GM18873 (cell line): ENCODE results near the gene PCLO.
"Not testable (repeated sequence)": the region's sequence is repeated elsewhere in the genome, so short reads cannot be mapped to it uniquely, and the experiment has no call there.

Experiments
- ATAC-seq: cut with Tn5 transposase; IDR thresholded peaks from one replicate; pipeline ENCODE4 v1.9.1; 2021; ENCODE audit warnings: mild to moderate bottlenecking, moderate library complexity, moderate number of reproducible peaks; ENCODE audit not compliant: unreplicated experiment, low FRiP score

Gene PCLO

GRCh38 chr7:83143107-83143506 is 19.6 kb downstream of the PCLO start:
- no peak for ATAC-seq

- no peak for ATAC-seq
Observed at GRCh38 chr7:83142365-83142764, 20.3 kb downstream of the PCLO start.

GRCh38 chr7:83141927-83142326 is 20.8 kb downstream of the PCLO start:
- ATAC-seq = no peak

GRCh38 chr7:83130623-83131545 is 31.8 kb downstream of the PCLO start:
- ATAC-seq = no peak

GRCh38 chr7:83130191-83130590 is 32.5 kb downstream of the PCLO start:
- no peak for ATAC-seq

GRCh38 chr7:83119494-83119893 is 43.2 kb downstream of the PCLO start:
- no peak for ATAC-seq

GRCh38 chr7:83119026-83119382 is 43.7 kb downstream of the PCLO start:
- no peak for ATAC-seq

GRCh38 chr7:83118347-83119025 is 44.2 kb downstream of the PCLO start:
- ATAC-seq = no peak

GRCh38 chr7:83117466-83117865 is 45.2 kb downstream of the PCLO start:
- ATAC-seq = no peak

GRCh38 chr7:83111391-83111790 is 51.3 kb downstream of the PCLO start:
- no peak for ATAC-seq

GRCh38 chr7:83109352-83109751 is 53.3 kb downstream of the PCLO start:
- no peak for ATAC-seq

- no peak for ATAC-seq
Observed at GRCh38 chr7:83105948-83106347, 56.7 kb downstream of the PCLO start.

- no peak for ATAC-seq
Observed at GRCh38 chr7:83105063-83105462, 57.6 kb downstream of the PCLO start.

GRCh38 chr7:83101530-83101929 is 61.2 kb downstream of the PCLO start:
- ATAC-seq = no peak

- no peak for ATAC-seq
Observed at GRCh38 chr7:83096065-83096580, 66.6 kb downstream of the PCLO start.

GRCh38 chr7:83085299-83085698 is 77.4 kb downstream of the PCLO start:
- no peak for ATAC-seq

- not testable (repeated sequence) for ATAC-seq
Observed at GRCh38 chr7:83079879-83080278, 82.8 kb downstream of the PCLO start.

GRCh38 chr7:83077328-83077727 is 85.4 kb downstream of the PCLO start:
- ATAC-seq = no peak

- ATAC-seq = no peak
Observed at GRCh38 chr7:83072576-83073517, 89.8 kb downstream of the PCLO start.

- no peak for ATAC-seq
Observed at GRCh38 chr7:83065714-83066113, 97.0 kb downstream of the PCLO start.

- no peak for ATAC-seq
Observed at GRCh38 chr7:83060218-83060617, 102.5 kb downstream of the PCLO start.
